HG03521 (cell line): ENCODE data around the gene PCID2.

Experiments
- ATAC-seq: cut with Tn5 transposase; IDR thresholded peaks from one replicate; pipeline ENCODE4 v1.9.1; 2021; ENCODE audit warnings: mild to moderate bottlenecking, moderate library complexity; ENCODE audit not compliant: unreplicated experiment

The PCID2 gene

GRCh38 chr13:113150550-113151365 is 57.7 kb downstream of the PCID2 start:
- no peak for ATAC-seq

GRCh38 chr13:113149711-113150549 is 58.5 kb downstream of the PCID2 start:
- no peak for ATAC-seq

GRCh38 chr13:113148940-113149503 is 59.4 kb downstream of the PCID2 start:
- ATAC-seq: no peak

GRCh38 chr13:113148407-113148806 is 60.1 kb downstream of the PCID2 start:
- ATAC-seq: no peak

- ATAC-seq: no peak
These were observed 61.3 kb downstream of the PCID2 start for GRCh38 chr13:113147206-113147605.

GRCh38 chr13:113146750-113147149 is 61.7 kb downstream of the PCID2 start:
- ATAC-seq: no peak

GRCh38 chr13:113145911-113146598 is 62.4 kb downstream of the PCID2 start:
- ATAC-seq: no peak

- ATAC-seq: no peak
These were observed 63.0 kb downstream of the PCID2 start for GRCh38 chr13:113145496-113145895.

GRCh38 chr13:113144255-113144629 is 64.2 kb downstream of the PCID2 start:
- ATAC-seq: no peak

GRCh38 chr13:113143466-113144254 is 64.8 kb downstream of the PCID2 start:
- ATAC-seq: no peak

GRCh38 chr13:113142876-113143275 is 65.6 kb downstream of the PCID2 start:
- no peak for ATAC-seq

GRCh38 chr13:113141601-113141970 is 66.9 kb downstream of the PCID2 start:
- no peak for ATAC-seq

- ATAC-seq: no peak
These were observed 67.5 kb downstream of the PCID2 start for GRCh38 chr13:113140677-113141600.

GRCh38 chr13:113139577-113139976 is 68.9 kb downstream of the PCID2 start:
- ATAC-seq: no peak

- ATAC-seq: no peak
These were observed 69.5 kb downstream of the PCID2 start for GRCh38 chr13:113138792-113139551.

- no peak for ATAC-seq
These were observed 70.7 kb downstream of the PCID2 start for GRCh38 chr13:113137691-113138298.

GRCh38 chr13:113135281-113135760 is 73.1 kb downstream of the PCID2 start:
- no peak for ATAC-seq
